Ascending aorta (tissue), 2 donors: ENCODE results near the gene CELF4. TPM values are rescaled to one million over a fixed set of nuclear protein-coding genes. Genes with fewer than 3 reads are reported as not detected.
A peak's percentile ranks its signal among the peaks of the same experiment; 100 is the strongest.

Experiments
- DNase-seq, 2 donors: peaks; one replicate each; pipeline ENCODE4 v3.0.0-alpha.2; 2019; ENCODE audit warnings: low spot score in 2 of 2
- H3K27ac ChIP-seq, 2 donors: fragments of 200-600 bp; sonication (generic); one replicate each; pipeline ENCODE4 v1.5.1; 2016 to 2017; ENCODE audit warnings: mild to moderate bottlenecking in 1 of 2
- H3K27me3 ChIP-seq: fragments of 200-600 bp; sonication (generic); one replicate; pipeline ENCODE4 v1.5.1; 2017
- H3K36me3 ChIP-seq, 2 donors: fragments of 200-600 bp; sonication (generic); one replicate each; pipeline ENCODE4 v1.5.1; 2016
- H3K4me1 ChIP-seq, 2 donors: fragments of 200-600 bp; sonication (generic); one replicate each; pipeline ENCODE4 v1.5.1; 2016 to 2017; ENCODE audit warnings: mild to moderate bottlenecking in 1 of 2
- H3K4me3 ChIP-seq, 2 donors: fragments of 200-600 bp; sonication (generic); one replicate each; pipeline ENCODE4 v1.5.1; 2016 to 2017; ENCODE audit warnings: mild to moderate bottlenecking in 1 of 2
- H3K9me3 ChIP-seq, 2 donors: fragments of 200-600 bp; sonication (generic); one replicate each; pipeline ENCODE4 v1.5.1; 2016
- CTCF ChIP-seq, 3 experiments: fragments of 200-600 bp in 2 of 3; fragments of 450-650 bp in 1 of 3; sonication (generic) in 2 of 3; IDR thresholded peaks; one replicate each; pipeline ENCODE4 v1.5.1; 2016 to 2019; ENCODE audit warnings: antibody characterized with exemption in 3 of 3, mild to moderate bottlenecking in 1 of 3, moderate library complexity in 1 of 3
- intact Hi-C: fragments of 100-400 bp; cut with DNase I; formaldehyde crosslinking; loops from one replicate; pipeline ENCODE4 v1.15.1; 2023
- total RNA-seq: library from RNA; depleted of rRNA; stranded (reverse); fragments of >200 nt; gene quantifications from one replicate; pipeline ENCODE4 v1.1.0, GENCODE V29; 2016

Gene CELF4
- total RNA-seq, 1 donor from 2014 or later = not detected

- Histone ChIP-seq H3K27ac (no peak overlapping the region), H3K36me3 (no peaks in the 10 kb centered on the region), H3K9me3 (no peaks in the 10 kb centered on the region), H3K4me3 (no peak overlapping the region), H3K27me3 (no peaks in the 10 kb centered on the region), H3K4me1 (peaks cover 0 to 5% of the 10 kb centered on the region in 2 donors)
- DNase-seq = no peak
- intact Hi-C loops = no loop called here
- TF ChIP-seq CTCF (IDR thresholded peaks at IDR 0.05) = no peak
Measured at GRCh38 chr18:37396971-37397720, 168.5 kb downstream of the CELF4 start.

GRCh38 chr18:37395631-37396030 is 170.0 kb downstream of the CELF4 start:
- Histone ChIP-seq H3K9me3 (no peaks in the 10 kb centered on the region), H3K27me3 (no peaks in the 10 kb centered on the region), H3K4me3 (no peak overlapping the region), H3K36me3 (no peaks in the 10 kb centered on the region), H3K27ac (no peak overlapping the region), H3K4me1 (peaks cover 0 to 5% of the 10 kb centered on the region in 2 donors)
- TF ChIP-seq CTCF (IDR thresholded peaks at IDR 0.05) = no peak
- intact Hi-C loops = no loop called here
- DNase-seq = no peak

GRCh38 chr18:37395138-37395537 is 170.5 kb downstream of the CELF4 start:
- no peak overlapping the region for H3K4me3 ChIP-seq
- H3K36me3 ChIP-seq = no peaks in the 10 kb centered on the region
- peaks cover 0 to 5% of the 10 kb centered on the region in 2 donors for H3K4me1 ChIP-seq
- intact Hi-C loops = no loop called here
- H3K27ac ChIP-seq = no peak overlapping the region
- DNase-seq = no peak
- H3K9me3 ChIP-seq = no peaks in the 10 kb centered on the region
- TF ChIP-seq CTCF (IDR thresholded peaks at IDR 0.05) = no peak
- H3K27me3 ChIP-seq = no peaks in the 10 kb centered on the region

GRCh38 chr18:37394610-37394965 is 171.0 kb downstream of the CELF4 start:
- no peak for TF ChIP-seq CTCF (IDR thresholded peaks at IDR 0.05)
- H3K36me3 ChIP-seq = no peaks in the 10 kb centered on the region
- peak overlapping the region; percentile 64 to 69 for H3K4me3 ChIP-seq
- no peak overlapping the region for H3K27ac ChIP-seq
- H3K9me3 ChIP-seq = no peaks in the 10 kb centered on the region
- peaks cover 0 to 5% of the 10 kb centered on the region in 2 donors for H3K4me1 ChIP-seq
- intact Hi-C loops = no loop called here
- no peaks in the 10 kb centered on the region for H3K27me3 ChIP-seq
- DNase-seq = no peak

- TF ChIP-seq CTCF (IDR thresholded peaks at IDR 0.05) = no peak
- peak in 1 of 2 donors; percentile 82 for DNase-seq
- Histone ChIP-seq H3K9me3 (no peaks in the 10 kb centered on the region), H3K4me1 (peaks cover 0 to 5% of the 10 kb centered on the region in 2 donors), H3K27ac (no peak overlapping the region), H3K4me3 (peak overlapping the region; percentile 64 to 69), H3K27me3 (no peaks in the 10 kb centered on the region), H3K36me3 (no peaks in the 10 kb centered on the region)
- intact Hi-C loops = no loop called here
Measured at GRCh38 chr18:37393945-37394609, 171.5 kb downstream of the CELF4 start.
